SK-N-DZ (cell line): ENCODE measurements around the gene ADSS1.

Source experiments
- DNase-seq: peaks from one replicate; pipeline ENCODE4 v3.0.0-alpha.2; 2015; ENCODE audit warnings: low spot score
- small RNA-seq, 2 experiments: library from RNA; depleted of rRNA; stranded (forward); fragments of <200 nt; gene quantifications; one replicate each; pipeline ENCODE3, GENCODE V24; 2014

The ADSS1 gene

GRCh38 chr14:104794099-104794498, 70.1 kb downstream of the ADSS1 start:
- DNase-seq = peak; percentile 68

GRCh38 chr14:104794631-104794992, 70.6 kb downstream of the ADSS1 start:
- no peak for DNase-seq

GRCh38 chr14:104794993-104795780, 71.2 kb downstream of the ADSS1 start, which contains the start of gene AKT1:
Gene AKT1, minus strand, starts transcription at chr14:104795748. Its CDS starts 3,105 bp downstream, at chr14:104792643.
- DNase-seq = no peak

- DNase-seq = no peak
Observed at GRCh38 chr14:104795781-104796686, 72.0 kb downstream of the ADSS1 start.

- no peak for DNase-seq
Observed at GRCh38 chr14:104796687-104797081, 72.7 kb downstream of the ADSS1 start.

Small RNAs within 50 kb of the gene (small RNA-seq; reads per million reads assigned to genes)
- gene MIR4710 = 0 reads per million in 2 experiments
